IMR-90 (cell line): Measurements from ENCODE around the gene TRIM71. TPM values are rescaled to one million over a fixed set of nuclear protein-coding genes. Genes with fewer than 3 reads are reported as not detected.

Source experiments
- ATAC-seq: fragments of 200-7000 bp; cut with Tn5 transposase; 2 replicates; pipeline ENCODE4 v1.9.1; 2020; ENCODE audit warnings: low read depth, mild to moderate bottlenecking, moderate library complexity
- BruUV-seq: library from RNA; stranded (reverse); fragments of 400-500 nt; replicated peaks from 2 replicates; lab custom pipeline; 2021; lab: Mats Ljungman, UMichigan
- CTCF ChIA-PET: fragments of 300-600 bp; formaldehyde crosslinking; extraction: SDS; loops from one replicate; lab custom pipeline; 2021; ENCODE audit warnings: antibody characterized with exemption; lab: Yijun Ruan, JAX
- POLR2A ChIA-PET: fragments of 300-600 bp; sonication (Branson Sonifier 250); formaldehyde crosslinking; loops from one replicate; lab custom pipeline; 2022; ENCODE audit warnings: antibody characterized with exemption; ENCODE audit not compliant: unreplicated experiment; lab: Charles Lee
- DNase-seq: peaks from one replicate; pipeline ENCODE4 v3.0.0; 2013
- H2AFZ ChIP-seq: replicated peaks from 2 replicates; pipeline ENCODE3; 2013; ENCODE audit warnings: low read length, mild to moderate bottlenecking; ENCODE audit not compliant: poor library complexity
- H2AK5ac ChIP-seq: 2 replicates; pipeline ENCODE4 v1.6.1; 2013; ENCODE audit warnings: low read depth, low read length, inconsistent platforms
- H2AK9ac ChIP-seq: replicated peaks from 2 replicates; pipeline ENCODE3; 2013; ENCODE audit warnings: mild to moderate bottlenecking, low read depth, low read length, moderate library complexity; ENCODE audit not compliant: poor library complexity
- H2BK120ac ChIP-seq: 2 replicates; pipeline ENCODE4 v1.6.1; 2013; ENCODE audit warnings: low read depth, low read length, inconsistent platforms
- H2BK15ac ChIP-seq: 3 replicates; pipeline ENCODE4 v1.6.1; 2013; ENCODE audit warnings: low read depth, low read length, inconsistent platforms
- H2BK20ac ChIP-seq: 2 replicates; pipeline ENCODE4 v1.6.1; 2013; ENCODE audit warnings: low read depth, mild to moderate bottlenecking, inconsistent platforms, low read length, moderate library complexity
- H2BK5ac ChIP-seq: 2 replicates; pipeline ENCODE4 v1.6.1; 2013; ENCODE audit warnings: mild to moderate bottlenecking, low read depth, low read length, inconsistent platforms; ENCODE audit not compliant: poor library complexity, severe bottlenecking
- H3K14ac ChIP-seq: replicated peaks from 2 replicates; pipeline ENCODE4 v1.6.1; 2013; ENCODE audit warnings: low read depth, low read length, inconsistent platforms
- H3K18ac ChIP-seq: 2 replicates; pipeline ENCODE4 v1.6.1; 2013; ENCODE audit warnings: low read depth, low read length, control low read depth
- H3K23ac ChIP-seq: 2 replicates; pipeline ENCODE4 v1.6.1; 2013; ENCODE audit warnings: low read depth, low read length, inconsistent platforms
- H3K27ac ChIP-seq: 2 replicates; pipeline ENCODE4 v1.5.1; 2013; ENCODE audit warnings: mild to moderate bottlenecking, control low read depth, low read length; ENCODE audit not compliant: insufficient read depth
- H3K27me3 ChIP-seq: 2 replicates; pipeline ENCODE4 v1.6.1; 2013; ENCODE audit warnings: low read length; ENCODE audit not compliant: control insufficient read depth, insufficient read depth
- H3K36me3 ChIP-seq: 2 replicates; pipeline ENCODE4 v1.6.1; 2013; ENCODE audit warnings: low read length, mixed read lengths; ENCODE audit not compliant: control insufficient read depth, insufficient read depth
- H3K4ac ChIP-seq: 2 replicates; pipeline ENCODE4 v1.6.1; 2013; ENCODE audit warnings: low read depth, low read length, inconsistent platforms
- H3K4me1 ChIP-seq: 2 replicates; pipeline ENCODE4 v1.6.1; 2013; ENCODE audit warnings: low read length, mixed read lengths; ENCODE audit not compliant: control insufficient read depth, insufficient read depth
- H3K4me2 ChIP-seq: 2 replicates; pipeline ENCODE4 v1.6.1; 2013; ENCODE audit warnings: low read depth, mild to moderate bottlenecking, control low read depth, low read length, moderate library complexity
- H3K4me3 ChIP-seq: 2 replicates; pipeline ENCODE4 v1.5.1; 2013; ENCODE audit warnings: low read depth, mild to moderate bottlenecking, control low read depth, low read length, moderate library complexity; ENCODE audit not compliant: insufficient read depth
- H3K56ac ChIP-seq: 2 replicates; pipeline ENCODE4 v1.6.1; 2013; ENCODE audit warnings: low read length, inconsistent platforms; ENCODE audit not compliant: insufficient read depth; ENCODE audit errors: extremely low read depth
- H3K79me1 ChIP-seq, 2 experiments: 2 replicates each; pipeline ENCODE4 v1.6.1; 2013; ENCODE audit warnings: low read length in 2 of 2, inconsistent platforms in 1 of 2, low read depth in 1 of 2
- H3K9ac ChIP-seq: 2 replicates; pipeline ENCODE4 v1.6.1; 2013; ENCODE audit warnings: low read depth, low read length, control low read depth
- H3K9me1 ChIP-seq: 2 replicates; pipeline ENCODE4 v1.6.1; 2013; ENCODE audit warnings: low read length, inconsistent platforms; ENCODE audit not compliant: insufficient read depth
- H3K9me3 ChIP-seq: 2 replicates; pipeline ENCODE4 v1.6.1; 2013; ENCODE audit warnings: low read length; ENCODE audit not compliant: control insufficient read depth, insufficient read depth
- H4K20me1 ChIP-seq: 2 replicates; pipeline ENCODE4 v1.6.1; 2013; ENCODE audit warnings: low read length, inconsistent platforms; ENCODE audit not compliant: insufficient read depth
- H4K5ac ChIP-seq: 2 replicates; pipeline ENCODE4 v1.6.1; 2013; ENCODE audit warnings: mild to moderate bottlenecking, low read depth, low read length, control low read depth
- H4K8ac ChIP-seq, 2 experiments: 2 replicates each; pipeline ENCODE4 v1.6.1; 2013; ENCODE audit warnings: low read depth in 2 of 2, low read length in 2 of 2, control low read depth in 1 of 2, inconsistent platforms in 1 of 2
- H4K91ac ChIP-seq: 2 replicates; pipeline ENCODE4 v1.6.1; 2013; ENCODE audit warnings: low read depth, low read length, inconsistent platforms; ENCODE audit not compliant: insufficient read depth
- BHLHE40 ChIP-seq: fragments of 150-350 bp; IDR thresholded peaks from 2 replicates; pipeline ENCODE4 v1.6.1; 2016; ENCODE audit warnings: mild to moderate bottlenecking, low read depth, low read length
- CEBPB ChIP-seq: IDR thresholded peaks from 2 replicates; pipeline ENCODE4 v1.6.1; 2012; ENCODE audit warnings: low read depth, low read length, improper control_type of control experiment
- CTCF ChIP-seq: conservative IDR thresholded peaks from 2 replicates; pipeline ENCODE4 v1.5.1; 2012; ENCODE audit warnings: mild to moderate bottlenecking, low read depth, low read length, improper control_type of control experiment
- ELK1 ChIP-seq: fragments of 150-350 bp; IDR thresholded peaks from 2 replicates; pipeline ENCODE4 v1.6.1; 2016; ENCODE audit warnings: low read depth, mild to moderate bottlenecking, low read length, moderate library complexity, borderline replicate concordance
- FOS ChIP-seq: fragments of 150-350 bp; IDR thresholded peaks from 2 replicates; pipeline ENCODE4 v1.6.1; 2016; ENCODE audit warnings: low read depth, low read length
- MAFK ChIP-seq: IDR thresholded peaks from 2 replicates; pipeline ENCODE4 v1.6.1; 2012; ENCODE audit warnings: low read depth, low read length, improper control_type of control experiment
- POLR2A ChIP-seq: IDR thresholded peaks from 2 replicates; pipeline ENCODE4 v1.6.1; 2012; ENCODE audit warnings: mild to moderate bottlenecking, low read depth, low read length
- RCOR1 ChIP-seq: IDR thresholded peaks from 2 replicates; pipeline ENCODE4 v1.6.1; 2012; ENCODE audit warnings: mild to moderate bottlenecking, low read length, improper control_type of control experiment; ENCODE audit not compliant: insufficient replicate concordance
- RFX5 ChIP-seq: IDR thresholded peaks from 2 replicates; pipeline ENCODE4 v1.8.0; 2012; ENCODE audit warnings: low read depth, mild to moderate bottlenecking, low read length, moderate library complexity
- WGBS, 2 experiments: methylation state at CpG; one replicate each; pipeline versions ENCODE4 v1.1.5 to v1.1.7; 2013; ENCODE audit warnings: missing lambda C conversion rate in 2 of 2; ENCODE audit not compliant: insufficient read length in 1 of 2; ENCODE audit errors: extremely low coverage in 2 of 2; 5-methylcytosine and 5-hydroxymethylcytosine counted together
- dilution Hi-C: fragments of 300-500 bp; cut with HindIII; formaldehyde crosslinking; loops from one replicate; pipeline ENCODE4 v1.14.3; 2018; ENCODE audit warnings: low sequenced_read_pairs; ENCODE audit not compliant: unreplicated experiment
- in situ Hi-C: fragments of 300-500 bp; cut with MboI; formaldehyde crosslinking; loops from 3 replicates; pipeline ENCODE4 v1.14.3; 2019; ENCODE audit warnings: low sequenced_read_pairs, inconsistent platforms, mixed read lengths
- intact Hi-C: fragments of 100-400 bp; cut with micrococcal nuclease; formaldehyde crosslinking; loops from 2 replicates; pipeline ENCODE4 v1.10.0; 2022
- polyA plus RNA-seq, 3 experiments: library from polyadenylated mRNA; depleted of rRNA; stranded (reverse); fragments of >200 nt; gene quantifications; 2 replicates each; pipeline ENCODE4 v1.2.3, GENCODE V29; 2012; ENCODE audit warnings: low replicate concordance in 1 of 3
- total RNA-seq: library from RNA; depleted of rRNA; stranded (reverse); fragments of >200 nt; gene quantifications from 2 replicates; pipeline ENCODE4 v1.2.3, GENCODE V29; 2012

TRIM71 gene
- total and polyA plus RNA-seq, 2 of the 4 experiments (the other 2 are of a cell fraction) = not detected

GRCh38 chr3:32896143-32896542 is 78.3 kb downstream of the TRIM71 start (continued):
- TF ChIP-seq ELK1 (no peak), CEBPB (no peak), RCOR1 (no peak), FOS (no peak)

DNA sequence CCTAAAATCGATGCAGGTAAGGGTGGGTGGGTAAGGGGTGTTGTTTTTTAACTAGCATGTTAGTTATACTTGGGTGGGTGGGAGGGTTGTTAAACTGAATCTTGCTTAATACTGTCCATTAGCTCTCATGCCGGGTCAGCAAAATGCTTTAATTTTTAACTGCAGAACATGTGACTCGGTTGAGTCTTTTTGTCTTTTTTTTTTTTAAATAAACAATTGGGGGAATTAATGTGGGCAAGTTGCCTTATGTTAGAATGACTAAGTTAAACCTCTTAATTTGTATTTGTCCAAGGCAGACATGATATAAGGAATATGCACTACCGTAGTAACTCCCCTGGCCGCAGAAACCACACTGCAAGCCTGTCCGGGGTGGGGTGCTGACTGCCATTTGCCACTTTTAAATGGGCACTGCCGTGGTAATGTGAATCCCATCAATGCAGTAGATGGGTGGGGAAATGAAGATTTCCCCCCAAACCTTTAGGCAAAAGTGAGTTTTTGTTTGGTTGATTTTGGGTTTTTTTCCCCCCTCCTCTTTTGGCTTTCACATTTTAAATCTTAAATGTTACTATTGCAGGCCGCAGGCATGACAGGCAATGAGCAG is 79.3 kb downstream of the TRIM71 start:
- H2BK20ac ChIP-seq = no peak overlapping the region
- H2BK120ac ChIP-seq = no peak overlapping the region
- DNase-seq (no peak), ATAC-seq (no peak)
- H4K5ac ChIP-seq = no peak overlapping the region
- H3K14ac ChIP-seq = no peak overlapping the region
- no peaks in the 10 kb centered on the region for H4K20me1 ChIP-seq
- peaks cover 32% of the 10 kb centered on the region for H3K27me3 ChIP-seq
- BruUV-seq = no TSS peak
- no peaks in the 10 kb centered on the region for H3K9me3 ChIP-seq
- no peak overlapping the region for H3K27ac ChIP-seq
- intact Hi-C loops = no loop called here
- no peak overlapping the region for H4K8ac ChIP-seq
- no peaks in the 10 kb centered on the region for H3K36me3 ChIP-seq
- no peak overlapping the region for H2AK9ac ChIP-seq
- no peak overlapping the region for H3K23ac ChIP-seq
- no peak overlapping the region for H3K4ac ChIP-seq
- H3K4me3 ChIP-seq = no peak overlapping the region
- POLR2A ChIA-PET = no interaction called here
- no peak overlapping the region for H3K18ac ChIP-seq
- in situ Hi-C loops = no loop called here
- no peak overlapping the region for H3K56ac ChIP-seq
- WGBS, 2 experiments = no CpG with 5 or more reads among the region's 8 CpGs
- no peak overlapping the region for H3K4me2 ChIP-seq
- no peak overlapping the region for H2BK5ac ChIP-seq
- dilution Hi-C loops = no loop called here
- H2AK5ac ChIP-seq = no peak overlapping the region
- no peak overlapping the region for H2AFZ ChIP-seq
- CTCF ChIA-PET = no interaction called here
- no peak overlapping the region for H4K91ac ChIP-seq
- no peak overlapping the region for H3K9ac ChIP-seq
- no peaks in the 10 kb centered on the region for H3K9me1 ChIP-seq
- TF ChIP-seq RFX5 = no peak
- no peak for TF ChIP-seq ELK1
- no peak for TF ChIP-seq CTCF
- no peak for TF ChIP-seq MAFK
- TF ChIP-seq BHLHE40 = no peak
- TF ChIP-seq CEBPB = no peak
- no peak for TF ChIP-seq POLR2A
- no peaks in the 10 kb centered on the region for H3K79me1 ChIP-seq
- no peaks in the 10 kb centered on the region for H3K4me1 ChIP-seq
- no peak overlapping the region for H2BK15ac ChIP-seq
